ENCODE measurements around the gene SAT2.
"Not testable (repeated sequence)": the region's sequence is repeated elsewhere in the genome, so short reads cannot be mapped to it uniquely, and the experiment has no call there.

Gene SAT2

GRCh38 chr17:7627250-7628121, at the start of gene SAT2:
TSS of gene SAT2 (minus strand) at chr17:7627821. CDS start at chr17:7627635, 186 bp downstream.
- peak; percentile 79 for DNase-seq (ENCODE audit: low read depth)

- no peak for DNase-seq (ENCODE audit: low read depth)
Observed at GRCh38 chr17:7676533-7676932, 48.9 kb upstream of the SAT2 start.

GRCh38 chr17:7674934-7675333, 47.3 kb upstream of the SAT2 start:
- no peak for DNase-seq (ENCODE audit: low read depth)

- DNase-seq (ENCODE audit: low read depth): no peak
Observed at GRCh38 chr17:7673239-7673638, 45.6 kb upstream of the SAT2 start.

- no peak for DNase-seq (ENCODE audit: low read depth)
Observed at GRCh38 chr17:7668482-7668881, 40.9 kb upstream of the SAT2 start.

GRCh38 chr17:7667656-7668406, 40.2 kb upstream of the SAT2 start:
- DNase-seq (ENCODE audit: low read depth): no peak

- no peak for DNase-seq (ENCODE audit: low read depth)
Observed at GRCh38 chr17:7656958-7657609, 29.5 kb upstream of the SAT2 start.

GRCh38 chr17:7655541-7655840, 27.9 kb upstream of the SAT2 start:
- no peak for DNase-seq (ENCODE audit: low read depth)

- no peak for DNase-seq (ENCODE audit: low read depth)
Observed at GRCh38 chr17:7654832-7655540, 27.4 kb upstream of the SAT2 start.

GRCh38 chr17:7652388-7653356, 25.1 kb upstream of the SAT2 start:
- DNase-seq (ENCODE audit: low read depth): no peak

GRCh38 chr17:7651665-7652387, 24.2 kb upstream of the SAT2 start:
- DNase-seq (ENCODE audit: low read depth): no peak

GRCh38 chr17:7651097-7651664, 23.6 kb upstream of the SAT2 start:
- no peak for DNase-seq (ENCODE audit: low read depth)

GRCh38 chr17:7650509-7651096, 23.0 kb upstream of the SAT2 start, which contains the start of gene ATP1B2:
TSS of gene ATP1B2 (plus strand) at chr17:7650926. CDS start at chr17:7651519, 593 bp downstream.
- DNase-seq (ENCODE audit: low read depth): peak; percentile 61

GRCh38 chr17:7647018-7647417, 19.4 kb upstream of the SAT2 start:
- DNase-seq (ENCODE audit: low read depth): no peak

GRCh38 chr17:7646457-7646856, 18.8 kb upstream of the SAT2 start:
- DNase-seq (ENCODE audit: low read depth): no peak

- no peak for DNase-seq (ENCODE audit: low read depth)
Observed at GRCh38 chr17:7644775-7645174, 17.2 kb upstream of the SAT2 start.

- not testable (repeated sequence) for DNase-seq (ENCODE audit: low read depth)
Observed at GRCh38 chr17:7641635-7642034, 14.0 kb upstream of the SAT2 start.

- DNase-seq (ENCODE audit: low read depth): no peak
Observed at GRCh38 chr17:7640783-7641182, 13.2 kb upstream of the SAT2 start.

- no peak for DNase-seq (ENCODE audit: low read depth)
Observed at GRCh38 chr17:7636163-7636562, 8.5 kb upstream of the SAT2 start.

GRCh38 chr17:7634384-7634783, 6.8 kb upstream of the SAT2 start:
- no peak for DNase-seq (ENCODE audit: low read depth)
